Stimulated activated CD4-positive, alpha-beta T cell treated with anti-CD3 and anti-CD28 coated beads, Interleukin-12 subunit alpha, Interleukin-12 subunit beta, amount 100 ng/mL, for 48 hours (primary cell): ENCODE results near the gene CRYGN.

Source experiments
- DNase-seq, 3 donors: peaks; one replicate each; pipeline ENCODE4 v3.0.0-alpha.2; 2020; ENCODE audit warnings: low read depth in 2 of 3, low spot score in 1 of 3

Gene CRYGN

DNA sequence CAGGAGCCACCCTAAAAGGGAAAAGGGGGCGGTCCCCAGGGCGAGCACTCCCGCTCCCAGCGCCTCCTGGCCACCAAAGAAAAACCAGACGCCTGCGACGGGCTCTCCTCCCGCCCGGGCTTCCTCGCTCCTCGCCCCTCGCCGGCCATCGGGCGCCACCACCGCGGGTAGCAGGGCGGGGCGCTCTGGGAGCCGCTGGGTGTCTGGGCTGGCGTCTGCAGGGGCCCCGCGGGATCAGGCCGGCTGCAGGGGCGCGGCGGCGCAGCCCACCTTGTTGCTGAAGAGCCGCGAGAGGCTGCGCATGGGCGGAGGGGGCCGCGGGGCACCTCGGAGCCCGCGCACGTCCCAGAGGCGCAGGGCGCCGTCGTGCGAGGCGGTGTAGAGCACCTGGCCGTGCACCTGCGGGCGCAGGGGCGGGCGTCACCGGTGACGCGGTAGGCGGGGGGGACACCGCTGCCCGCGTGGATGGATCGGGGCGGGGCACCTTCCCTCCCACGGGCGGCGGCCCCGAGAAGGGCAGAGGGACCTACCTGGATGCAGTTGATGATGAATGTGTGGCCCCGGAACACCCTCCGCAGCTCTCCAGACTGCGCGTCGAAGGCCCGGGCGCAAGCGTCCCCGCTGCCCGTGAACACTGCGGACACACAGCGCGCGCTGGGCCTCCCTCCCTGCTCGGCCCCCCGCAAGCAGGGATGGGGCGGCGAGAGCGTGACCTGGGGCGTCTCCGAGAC is 58.4 kb downstream of the CRYGN start:
- no peak for DNase-seq

DNA sequence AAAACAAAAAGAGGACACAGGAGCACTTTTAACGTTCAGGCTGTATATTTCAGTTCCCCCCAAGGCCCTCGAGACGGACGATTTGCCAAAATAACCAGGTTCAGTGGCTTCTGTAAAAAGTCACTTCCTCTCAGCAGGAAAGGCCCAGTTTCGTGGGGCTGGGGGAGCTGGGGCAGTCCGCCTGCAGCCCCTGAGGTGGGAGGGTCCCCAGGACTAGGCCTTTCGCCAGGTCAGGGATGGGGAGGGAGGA is 58.9 kb downstream of the CRYGN start:
- no peak for DNase-seq

DNA sequence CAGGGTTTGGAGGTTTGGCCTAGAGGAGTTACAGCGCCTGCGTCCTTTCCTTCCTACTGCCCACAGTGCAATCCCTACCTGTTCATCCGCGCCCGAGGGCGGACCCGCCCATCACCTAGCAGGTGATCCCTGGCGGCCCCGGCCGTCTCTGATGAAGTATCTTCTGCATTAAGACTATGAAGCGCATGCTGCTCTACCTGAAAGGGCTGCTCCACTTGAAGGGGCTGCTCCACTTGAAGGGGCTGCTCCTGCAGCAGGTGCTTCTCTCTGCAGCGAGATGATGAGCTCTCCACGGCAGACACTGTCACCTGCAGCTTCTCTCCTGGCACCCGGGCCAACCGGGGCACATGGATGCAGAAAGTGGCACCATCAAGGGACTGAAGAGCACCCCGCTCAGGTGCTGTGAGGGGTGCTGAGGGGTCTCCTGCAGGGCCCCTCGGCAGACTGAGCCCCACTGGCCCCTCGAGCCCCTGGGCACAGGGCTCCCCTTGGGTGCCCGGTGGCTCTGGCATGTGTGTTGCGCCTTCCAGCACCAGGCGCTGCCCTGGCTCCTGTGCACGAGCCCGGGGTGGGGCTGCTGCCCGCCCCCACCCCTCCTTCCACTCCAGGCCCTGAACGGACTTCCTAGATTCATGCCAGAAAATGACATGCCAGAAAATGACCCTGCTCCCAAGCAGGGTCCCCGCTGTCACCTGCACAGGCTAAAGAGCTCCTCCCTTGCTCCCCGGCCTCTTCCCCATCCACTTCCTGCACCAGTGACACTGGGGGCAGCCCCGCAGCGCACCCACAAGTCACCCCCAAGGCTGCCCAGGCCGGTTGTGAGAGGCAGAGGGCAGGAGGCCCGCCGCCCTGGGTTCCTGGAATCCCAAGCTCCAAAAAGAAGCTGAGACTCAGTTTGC is 59.5 kb downstream of the CRYGN start:
- no peak for DNase-seq

DNA sequence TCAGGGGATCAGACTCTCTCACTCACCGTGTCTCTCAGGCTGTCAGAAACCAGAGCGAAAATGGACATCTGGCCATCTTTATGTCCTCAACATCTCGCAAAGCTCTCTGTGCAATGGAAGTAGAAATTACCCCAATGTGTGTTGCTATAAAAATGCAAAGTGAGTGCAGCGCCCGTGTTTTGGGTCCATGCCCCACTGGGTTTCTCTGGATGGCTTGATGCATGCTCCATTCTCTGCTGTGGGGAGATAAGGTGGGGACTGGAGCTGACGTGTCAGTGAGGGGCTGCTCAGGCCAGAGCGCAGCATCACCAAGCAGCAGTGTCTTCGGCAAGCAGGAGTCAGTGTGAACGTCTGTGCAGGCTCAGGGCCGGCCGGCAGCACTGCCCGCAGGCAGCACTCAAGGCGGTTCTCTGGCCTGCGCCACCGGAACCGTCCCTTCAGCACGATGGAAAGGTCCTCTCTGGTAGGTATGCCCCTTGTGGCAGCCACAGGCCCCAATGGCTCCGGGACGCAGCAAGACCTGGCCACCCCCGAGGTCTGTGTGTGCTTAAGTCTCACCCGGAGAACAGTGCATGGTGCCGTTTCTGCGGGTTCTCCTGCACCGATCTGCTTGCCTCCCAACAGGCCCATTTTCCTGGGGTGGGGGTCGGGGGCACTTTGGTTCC is 60.3 kb downstream of the CRYGN start:
- DNase-seq, result no peak

DNA sequence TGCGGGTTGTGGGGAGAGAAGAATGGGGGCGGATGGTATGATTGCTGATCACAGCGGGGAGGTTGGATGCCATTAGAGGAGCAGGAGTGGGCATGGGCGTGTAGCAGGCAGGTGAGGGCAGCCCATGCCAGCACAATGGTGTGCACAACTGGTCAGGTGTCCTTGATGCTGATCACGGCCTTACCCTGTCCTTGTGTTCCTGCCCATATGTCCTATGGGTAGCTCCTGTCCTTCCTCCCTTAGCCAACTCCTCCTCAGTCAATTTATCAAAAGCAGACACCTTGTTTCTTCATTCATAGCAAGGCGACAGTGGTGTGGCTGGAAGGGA is 60.8 kb downstream of the CRYGN start:
- DNase-seq, result no peak
